ENCODE data around the gene GDF3.
A peak's percentile ranks its signal among the peaks of the same experiment; 100 is the strongest.
"Not testable (repeated sequence)": the region's sequence is repeated elsewhere in the genome, so short reads cannot be mapped to it uniquely, and the experiment has no call there.

GDF3 gene

DNA sequence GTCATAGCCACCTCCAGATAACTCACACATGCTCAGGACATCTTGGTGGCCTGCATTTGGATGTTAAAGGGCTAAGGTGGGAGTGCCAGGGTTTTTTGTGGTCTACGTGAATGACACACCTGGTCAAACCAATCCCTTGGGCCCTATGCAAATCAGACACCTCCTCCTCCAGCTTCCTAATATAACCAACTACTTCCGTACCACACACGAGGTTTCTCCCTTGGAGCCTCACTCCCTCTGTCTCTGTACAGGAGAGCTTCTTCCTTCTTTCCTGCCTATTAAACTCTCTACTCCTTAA lies 49.4 kb downstream of the GDF3 start:
- DNase-seq (ENCODE audit: low spot score) = no peak
- TF ChIP-seq, protein P1, sequence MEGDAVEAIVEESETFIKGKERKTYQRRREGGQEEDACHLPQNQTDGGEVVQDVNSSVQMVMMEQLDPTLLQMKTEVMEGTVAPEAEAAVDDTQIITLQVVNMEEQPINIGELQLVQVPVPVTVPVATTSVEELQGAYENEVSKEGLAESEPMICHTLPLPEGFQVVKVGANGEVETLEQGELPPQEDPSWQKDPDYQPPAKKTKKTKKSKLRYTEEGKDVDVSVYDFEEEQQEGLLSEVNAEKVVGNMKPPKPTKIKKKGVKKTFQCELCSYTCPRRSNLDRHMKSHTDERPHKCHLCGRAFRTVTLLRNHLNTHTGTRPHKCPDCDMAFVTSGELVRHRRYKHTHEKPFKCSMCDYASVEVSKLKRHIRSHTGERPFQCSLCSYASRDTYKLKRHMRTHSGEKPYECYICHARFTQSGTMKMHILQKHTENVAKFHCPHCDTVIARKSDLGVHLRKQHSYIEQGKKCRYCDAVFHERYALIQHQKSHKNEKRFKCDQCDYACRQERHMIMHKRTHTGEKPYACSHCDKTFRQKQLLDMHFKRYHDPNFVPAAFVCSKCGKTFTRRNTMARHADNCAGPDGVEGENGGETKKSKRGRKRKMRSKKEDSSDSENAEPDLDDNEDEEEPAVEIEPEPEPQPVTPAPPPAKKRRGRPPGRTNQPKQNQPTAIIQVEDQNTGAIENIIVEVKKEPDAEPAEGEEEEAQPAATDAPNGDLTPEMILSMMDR (IDR thresholded peaks at IDR 0.05; ENCODE audit: borderline replicate concordance, control extremely low read depth, extremely low read depth, insufficient read depth, missing control alignments) = no peak
- in situ Hi-C loops (cut with MboI; ENCODE audit: low sequenced_read_pairs, unreplicated experiment) = no loop called here

DNA sequence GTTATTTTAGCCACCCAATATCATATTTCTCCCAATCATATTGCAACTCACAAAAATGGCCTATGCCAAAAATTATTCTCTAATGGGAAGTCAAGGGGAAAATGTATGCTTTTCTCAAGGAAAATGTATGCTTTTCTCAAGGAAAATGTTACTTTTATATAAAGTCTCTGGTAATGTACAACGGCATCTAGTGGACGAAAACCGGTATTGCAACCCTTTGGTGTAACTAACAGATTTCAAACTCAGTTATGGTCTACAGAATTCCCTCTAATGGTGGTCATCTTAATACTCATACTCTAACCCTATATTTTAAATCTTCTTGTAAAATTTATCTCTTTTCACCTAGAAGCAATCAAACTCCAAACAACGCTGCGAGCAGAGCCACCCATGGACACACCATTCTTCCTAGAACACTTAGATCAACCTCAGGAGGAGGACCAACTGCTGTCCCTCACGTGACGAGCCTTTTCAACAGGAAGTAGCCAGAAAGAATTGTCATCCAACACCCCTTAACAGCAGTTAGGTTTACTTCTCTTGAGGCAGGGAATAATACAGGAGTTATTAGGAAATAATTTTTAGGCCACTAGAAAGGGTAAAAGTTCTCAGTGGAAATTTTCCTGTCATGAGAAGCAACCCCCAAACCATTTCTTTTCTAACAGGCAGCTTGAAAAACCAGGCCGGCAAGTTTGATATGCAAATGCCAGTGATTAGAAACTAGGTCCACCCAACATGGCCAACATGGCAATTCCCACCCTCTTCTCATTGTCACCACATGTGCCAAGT lies 50.0 kb downstream of the GDF3 start:
- TF ChIP-seq, protein P1 (IDR thresholded peaks at IDR 0.05; ENCODE audit: borderline replicate concordance, control extremely low read depth, extremely low read depth, insufficient read depth, missing control alignments) = peak; percentile 56
- in situ Hi-C loops (cut with MboI; ENCODE audit: low sequenced_read_pairs, unreplicated experiment) = no loop called here
- DNase-seq (ENCODE audit: low spot score) = peak; percentile 59

- TF ChIP-seq, protein P1 (IDR thresholded peaks at IDR 0.05; ENCODE audit: borderline replicate concordance, control extremely low read depth, extremely low read depth, insufficient read depth, missing control alignments) = peak; percentile 20
- DNase-seq (ENCODE audit: low spot score) = no peak
- in situ Hi-C loops (cut with MboI; ENCODE audit: low sequenced_read_pairs, unreplicated experiment) = loop anchor here (5.0 kb wide), 1 partner anchor 421 kb away; no protein-coding TSS in a partner anchor
These were observed 52.7 kb downstream of the GDF3 start for GRCh38 chr12:7642876-7643309.

GRCh38 chr12:7642287-7642686 lies 53.3 kb downstream of the GDF3 start:
- in situ Hi-C loops (cut with MboI; ENCODE audit: low sequenced_read_pairs, unreplicated experiment) = loop anchor here (5.0 kb wide), 1 partner anchor 420 kb away; no protein-coding TSS in a partner anchor
- no peak for DNase-seq (ENCODE audit: low spot score)
- TF ChIP-seq, protein P1 (IDR thresholded peaks at IDR 0.05; ENCODE audit: borderline replicate concordance, control extremely low read depth, extremely low read depth, insufficient read depth, missing control alignments) = no peak

- in situ Hi-C loops (cut with MboI; ENCODE audit: low sequenced_read_pairs, unreplicated experiment) = loop anchor here (5.0 kb wide), 1 partner anchor 418 kb away; no protein-coding TSS in a partner anchor
- not testable (repeated sequence) for DNase-seq (ENCODE audit: low spot score)
These were observed 55.2 kb downstream of the GDF3 start for GRCh38 chr12:7640123-7640995.
